LNCAP (cell line): Measurements from ENCODE around the gene PCCB.

Experiments used
- TF ChIP-seq, protein P1 (sequence below): fragments of 450-650 bp; IDR thresholded peaks from 2 replicates; pipeline ENCODE4 v1.5.1; 2017; ENCODE audit warnings: mild to moderate bottlenecking

Gene PCCB

GRCh38 chr3:136249593-136249992 is 547 bp upstream of the PCCB start:
- TF ChIP-seq, protein P1, sequence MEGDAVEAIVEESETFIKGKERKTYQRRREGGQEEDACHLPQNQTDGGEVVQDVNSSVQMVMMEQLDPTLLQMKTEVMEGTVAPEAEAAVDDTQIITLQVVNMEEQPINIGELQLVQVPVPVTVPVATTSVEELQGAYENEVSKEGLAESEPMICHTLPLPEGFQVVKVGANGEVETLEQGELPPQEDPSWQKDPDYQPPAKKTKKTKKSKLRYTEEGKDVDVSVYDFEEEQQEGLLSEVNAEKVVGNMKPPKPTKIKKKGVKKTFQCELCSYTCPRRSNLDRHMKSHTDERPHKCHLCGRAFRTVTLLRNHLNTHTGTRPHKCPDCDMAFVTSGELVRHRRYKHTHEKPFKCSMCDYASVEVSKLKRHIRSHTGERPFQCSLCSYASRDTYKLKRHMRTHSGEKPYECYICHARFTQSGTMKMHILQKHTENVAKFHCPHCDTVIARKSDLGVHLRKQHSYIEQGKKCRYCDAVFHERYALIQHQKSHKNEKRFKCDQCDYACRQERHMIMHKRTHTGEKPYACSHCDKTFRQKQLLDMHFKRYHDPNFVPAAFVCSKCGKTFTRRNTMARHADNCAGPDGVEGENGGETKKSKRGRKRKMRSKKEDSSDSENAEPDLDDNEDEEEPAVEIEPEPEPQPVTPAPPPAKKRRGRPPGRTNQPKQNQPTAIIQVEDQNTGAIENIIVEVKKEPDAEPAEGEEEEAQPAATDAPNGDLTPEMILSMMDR: no peak

DNA sequence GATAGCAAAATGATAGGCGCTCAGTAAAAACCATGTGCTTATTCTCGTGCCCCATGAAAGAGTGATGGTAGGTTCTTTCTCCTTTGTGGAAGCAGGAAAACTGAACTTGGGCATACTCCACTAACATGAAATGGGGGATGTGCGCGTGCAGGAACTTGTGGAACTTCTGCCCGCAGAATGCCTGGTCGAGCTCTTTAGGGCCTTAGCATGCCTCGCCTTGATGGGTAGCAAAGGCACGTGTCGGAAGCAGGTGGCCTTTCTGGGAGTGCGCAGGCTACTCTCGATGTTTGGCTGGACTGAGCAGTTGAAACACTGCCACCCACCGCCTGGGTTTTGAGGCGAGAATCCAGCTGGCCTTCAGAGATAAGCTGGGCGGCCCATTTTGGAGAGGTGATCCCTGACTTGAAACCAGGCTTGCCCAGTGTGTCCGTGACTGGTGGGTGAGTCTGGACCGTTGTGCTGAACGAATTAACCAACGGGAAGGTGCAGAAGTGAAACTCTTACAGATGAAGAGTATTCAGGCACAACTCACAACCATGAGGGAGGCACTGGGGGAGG is 842 bp downstream of the PCCB start:
- TF ChIP-seq, protein P1: peak; percentile 22; the same call in 1 of the 2 replicates

DNA sequence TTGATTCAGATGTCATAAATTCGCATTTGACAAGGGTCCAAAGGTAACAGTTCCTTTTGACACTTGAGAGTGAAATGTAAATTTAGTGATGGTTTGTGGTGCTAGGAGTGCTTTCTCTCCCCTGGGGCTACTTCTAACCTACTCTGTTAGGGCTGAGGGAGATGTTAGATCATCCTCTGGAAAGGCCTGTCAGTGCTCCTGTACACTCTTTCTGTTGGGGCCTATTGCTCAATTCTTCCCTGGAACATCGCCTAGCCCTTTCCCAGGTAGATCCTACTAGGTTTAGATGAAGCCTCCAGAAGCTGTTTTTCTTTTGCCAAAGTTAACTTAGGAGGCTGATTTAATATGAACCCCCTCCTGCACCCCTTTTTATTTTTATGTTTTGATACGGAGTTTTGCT is 1.4 kb downstream of the PCCB start:
- TF ChIP-seq, protein P1: no peak

- TF ChIP-seq, protein P1: no peak
Measured at GRCh38 chr3:136255672-136256406, 5.7 kb downstream of the PCCB start.

- TF ChIP-seq, protein P1: no peak
Measured at GRCh38 chr3:136258199-136258598, 8.1 kb downstream of the PCCB start.

DNA sequence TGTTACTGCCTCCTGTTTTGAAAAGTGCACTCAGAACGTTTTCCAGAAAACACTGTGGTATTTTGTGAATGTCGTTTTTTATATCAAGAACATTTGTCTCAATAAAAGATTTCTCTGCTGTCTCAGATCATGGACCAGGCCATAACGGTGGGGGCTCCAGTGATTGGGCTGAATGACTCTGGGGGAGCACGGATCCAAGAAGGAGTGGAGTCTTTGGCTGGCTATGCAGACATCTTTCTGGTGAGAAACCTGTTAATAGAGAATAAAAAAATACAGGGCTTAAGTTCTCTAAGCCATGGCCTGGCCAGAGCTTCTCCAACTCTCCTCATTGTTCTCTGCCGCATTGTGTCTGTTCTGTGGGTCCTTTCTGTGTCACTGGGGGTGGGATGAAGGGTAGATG is 11.7 kb downstream of the PCCB start:
- TF ChIP-seq, protein P1: no peak

DNA sequence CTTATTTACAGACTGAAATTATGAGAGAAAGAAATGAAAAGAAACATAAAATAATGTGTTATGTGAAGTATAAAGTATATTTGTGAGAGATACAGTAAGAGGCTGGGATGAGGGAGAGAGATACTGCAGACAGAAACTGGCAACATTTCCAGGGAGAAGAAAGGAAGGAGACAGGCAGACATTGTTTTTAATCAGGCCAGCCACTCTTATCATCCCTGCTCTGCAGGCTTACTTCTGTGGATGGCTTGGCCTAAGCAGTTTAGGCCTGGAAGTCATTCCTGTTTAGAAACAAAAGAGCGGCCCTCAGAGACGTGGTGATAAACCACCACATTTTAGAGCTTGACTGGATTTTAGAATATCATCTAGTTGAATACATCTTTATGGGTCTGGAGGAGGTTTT is 12.4 kb downstream of the PCCB start:
- TF ChIP-seq, protein P1: no peak

DNA sequence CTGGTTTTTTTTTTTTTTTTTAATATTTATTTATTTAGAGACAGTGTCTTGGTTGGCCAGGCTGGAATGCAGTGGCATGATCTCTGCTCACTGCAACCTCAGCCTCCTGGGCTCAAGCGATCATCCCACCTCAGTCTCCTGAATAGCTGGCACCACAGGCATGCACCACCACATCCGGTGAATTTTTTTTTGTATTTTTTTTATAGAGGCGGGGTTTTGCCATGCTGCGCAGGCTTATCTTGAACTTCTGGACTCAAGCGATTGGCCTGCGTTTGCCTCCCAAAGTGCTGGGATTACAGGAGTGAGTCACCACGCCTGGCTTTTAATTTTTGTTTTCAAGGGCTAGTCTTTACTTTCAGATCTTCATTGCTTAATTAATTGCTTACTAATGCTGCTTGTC is 13.1 kb downstream of the PCCB start:
- TF ChIP-seq, protein P1: no peak
